Liver (tissue), 9 donors: ENCODE results near the gene BPTF. TPM values are rescaled to one million over a fixed set of nuclear protein-coding genes. Genes with fewer than 3 reads are reported as not detected.

Experiments used
- DNase-seq: peaks from one replicate; pipeline ENCODE4 v3.0.0-alpha.2; 2017; ENCODE audit warnings: low spot score
- H3K27ac ChIP-seq, 2 donors: one replicate each; pipeline ENCODE4 v1.7.0; 2013; ENCODE audit warnings: inconsistent platforms in 2 of 2, low read length in 2 of 2, control low read depth in 1 of 2, low read depth in 1 of 2, mild to moderate bottlenecking in 1 of 2
- H3K27me3 ChIP-seq, 4 donors: one replicate each; pipeline versions ENCODE4 v1.6.1 to v1.7.0; 2013; ENCODE audit warnings: low read length in 3 of 4, inconsistent platforms in 1 of 4, mild to moderate bottlenecking in 1 of 4, moderate library complexity in 1 of 4; ENCODE audit not compliant: control insufficient read depth in 4 of 4, insufficient read depth in 4 of 4
- H3K36me3 ChIP-seq, 4 donors: one replicate each; pipeline versions ENCODE4 v1.6.1 to v1.7.0; 2013; ENCODE audit warnings: low read length in 3 of 4, mild to moderate bottlenecking in 3 of 4, low read depth in 1 of 4, moderate library complexity in 1 of 4; ENCODE audit not compliant: control insufficient read depth in 4 of 4, insufficient read depth in 3 of 4
- H3K4me1 ChIP-seq, 4 donors: one replicate each; pipeline versions ENCODE4 v1.6.1 to v1.7.0; 2013; ENCODE audit warnings: low read length in 3 of 4, mild to moderate bottlenecking in 3 of 4, moderate library complexity in 1 of 4; ENCODE audit not compliant: control insufficient read depth in 4 of 4, insufficient read depth in 4 of 4
- H3K4me3 ChIP-seq, 3 donors: one replicate each; pipeline versions ENCODE4 v1.6.1 to v1.7.0; 2013; ENCODE audit warnings: low read length in 3 of 3, control low read depth in 1 of 3, low read depth in 1 of 3, mild to moderate bottlenecking in 1 of 3
- H3K9ac ChIP-seq, 2 donors: one replicate each; pipeline ENCODE4 v1.7.0; 2013; ENCODE audit warnings: low read length in 2 of 2, mild to moderate bottlenecking in 2 of 2, moderate library complexity in 2 of 2, control low read depth in 1 of 2, low read depth in 1 of 2
- H3K9me3 ChIP-seq, 4 donors: one replicate each; pipeline versions ENCODE4 v1.6.1 to v1.7.0; 2013; ENCODE audit warnings: low read length in 3 of 4; ENCODE audit not compliant: control insufficient read depth in 4 of 4
- EGR1 ChIP-seq, 2 donors: IDR thresholded peaks; 2 replicates each; pipeline ENCODE4 v1.6.1; 2016 to 2018; ENCODE audit warnings: antibody characterized with exemption in 2 of 2, low read depth in 2 of 2
- FOXA2 ChIP-seq: IDR thresholded peaks from 2 replicates; pipeline ENCODE4 v1.6.1; 2016; ENCODE audit warnings: antibody characterized with exemption
- GABPA ChIP-seq, 2 donors: IDR thresholded peaks in 1 of 2; conservative IDR thresholded peaks in 1 of 2; 2 replicates each; pipeline ENCODE4 v1.6.1; 2016; ENCODE audit warnings: antibody characterized with exemption in 2 of 2, mild to moderate bottlenecking in 1 of 2, moderate library complexity in 1 of 2
- HNF4A ChIP-seq, 2 donors: conservative IDR thresholded peaks; 2 replicates each; pipeline ENCODE4 v1.6.1; 2016; ENCODE audit warnings: antibody characterized with exemption in 2 of 2, mild to moderate bottlenecking in 2 of 2
- HNF4G ChIP-seq: IDR thresholded peaks from 2 replicates; pipeline ENCODE4 v1.6.1; 2016; ENCODE audit warnings: antibody characterized with exemption
- JUND ChIP-seq, 2 donors: IDR thresholded peaks; 2 replicates each; pipeline ENCODE4 v1.6.1; 2016; ENCODE audit warnings: antibody characterized with exemption in 2 of 2
- NR2F2 ChIP-seq: IDR thresholded peaks from 2 replicates; pipeline ENCODE4 v1.6.1; 2016; ENCODE audit warnings: antibody characterized with exemption
- RXRA ChIP-seq, 2 donors: IDR thresholded peaks; 2 replicates each; pipeline ENCODE4 v1.6.1; 2017 to 2018; ENCODE audit warnings: antibody characterized with exemption in 2 of 2, mild to moderate bottlenecking in 1 of 2
- SP1 ChIP-seq: IDR thresholded peaks from 2 replicates; pipeline ENCODE4 v1.6.1; 2018; ENCODE audit warnings: antibody characterized with exemption, mild to moderate bottlenecking
- TAF1 ChIP-seq: conservative IDR thresholded peaks from 2 replicates; pipeline ENCODE4 v1.6.1; 2016; ENCODE audit warnings: antibody characterized with exemption, mild to moderate bottlenecking
- YY1 ChIP-seq: IDR thresholded peaks from 2 replicates; pipeline ENCODE4 v1.6.1; 2016; ENCODE audit warnings: antibody characterized with exemption, mild to moderate bottlenecking
- polyA plus RNA-seq, 2 donors: library from polyadenylated mRNA; stranded (reverse) in 1 of 2; unstranded in 1 of 2; fragments of 200-250 nt in 1 of 2; fragments of >200 nt in 1 of 2; fragmentation: Nextera tagmentation in 1 of 2; extraction: Ambion mirVana in 1 of 2; gene quantifications; one replicate each; pipeline versions ENCODE4 v1.2.1 to v1.2.3, GENCODE V29; 2013 to 2015
- total RNA-seq, 2 donors: library from RNA; depleted of rRNA; stranded (reverse); fragments of >200 nt; gene quantifications; one replicate each; pipeline ENCODE4 v1.2.3, GENCODE V29; 2014
- TF ChIP-seq, protein P1 (sequence below): IDR thresholded peaks from 2 replicates; pipeline ENCODE4 v1.6.1; 2016; ENCODE audit warnings: antibody characterized with exemption, mild to moderate bottlenecking
- TF ChIP-seq, protein P2 (sequence below): IDR thresholded peaks from 2 replicates; pipeline ENCODE4 v1.6.1; 2016; ENCODE audit warnings: antibody characterized with exemption
- TF ChIP-seq, protein P3 (sequence below): fragments of 150-350 bp; IDR thresholded peaks from 2 replicates; pipeline ENCODE4 v1.5.1; 2017; ENCODE audit warnings: improper control_type of control experiment, low read depth, low read length; ENCODE audit not compliant: missing input control
- donor health status: healthy.
- donor health status: healthy.
- donor health status: healthy.
- donor health status: healthy.
- donor health status: healthy.

BPTF gene
- total and polyA plus RNA-seq, 4 donors, result 8.1 to 51.7 (median 29.5) TPM

DNA sequence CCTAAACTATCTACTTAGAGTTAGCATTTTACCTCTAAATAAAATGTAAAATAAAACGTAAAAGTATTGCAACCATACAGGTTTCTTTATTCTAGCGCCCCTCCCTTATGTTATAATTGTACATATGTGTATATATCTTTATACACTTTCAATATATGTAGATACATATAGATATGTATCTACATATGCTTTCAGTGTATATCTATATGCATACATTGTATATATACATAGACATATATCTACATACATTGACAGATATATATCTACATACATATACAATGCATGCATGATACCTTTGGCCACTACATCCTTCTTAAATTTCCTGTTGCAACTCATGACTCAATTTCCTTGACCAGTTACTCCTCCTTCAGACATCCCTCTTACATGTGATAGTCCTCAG, 16.7 kb downstream of the BPTF start (continued):
- TF ChIP-seq, protein P1, sequence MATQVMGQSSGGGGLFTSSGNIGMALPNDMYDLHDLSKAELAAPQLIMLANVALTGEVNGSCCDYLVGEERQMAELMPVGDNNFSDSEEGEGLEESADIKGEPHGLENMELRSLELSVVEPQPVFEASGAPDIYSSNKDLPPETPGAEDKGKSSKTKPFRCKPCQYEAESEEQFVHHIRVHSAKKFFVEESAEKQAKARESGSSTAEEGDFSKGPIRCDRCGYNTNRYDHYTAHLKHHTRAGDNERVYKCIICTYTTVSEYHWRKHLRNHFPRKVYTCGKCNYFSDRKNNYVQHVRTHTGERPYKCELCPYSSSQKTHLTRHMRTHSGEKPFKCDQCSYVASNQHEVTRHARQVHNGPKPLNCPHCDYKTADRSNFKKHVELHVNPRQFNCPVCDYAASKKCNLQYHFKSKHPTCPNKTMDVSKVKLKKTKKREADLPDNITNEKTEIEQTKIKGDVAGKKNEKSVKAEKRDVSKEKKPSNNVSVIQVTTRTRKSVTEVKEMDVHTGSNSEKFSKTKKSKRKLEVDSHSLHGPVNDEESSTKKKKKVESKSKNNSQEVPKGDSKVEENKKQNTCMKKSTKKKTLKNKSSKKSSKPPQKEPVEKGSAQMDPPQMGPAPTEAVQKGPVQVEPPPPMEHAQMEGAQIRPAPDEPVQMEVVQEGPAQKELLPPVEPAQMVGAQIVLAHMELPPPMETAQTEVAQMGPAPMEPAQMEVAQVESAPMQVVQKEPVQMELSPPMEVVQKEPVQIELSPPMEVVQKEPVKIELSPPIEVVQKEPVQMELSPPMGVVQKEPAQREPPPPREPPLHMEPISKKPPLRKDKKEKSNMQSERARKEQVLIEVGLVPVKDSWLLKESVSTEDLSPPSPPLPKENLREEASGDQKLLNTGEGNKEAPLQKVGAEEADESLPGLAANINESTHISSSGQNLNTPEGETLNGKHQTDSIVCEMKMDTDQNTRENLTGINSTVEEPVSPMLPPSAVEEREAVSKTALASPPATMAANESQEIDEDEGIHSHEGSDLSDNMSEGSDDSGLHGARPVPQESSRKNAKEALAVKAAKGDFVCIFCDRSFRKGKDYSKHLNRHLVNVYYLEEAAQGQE, result no peak
- TF ChIP-seq EGR1 (IDR thresholded peaks at IDR 0.05; ENCODE audit: low read depth in 2 of 2) (no peak), NR2F2 (no peak)

- DNase-seq, result no peak
- Histone ChIP-seq H3K9ac (no peak overlapping the region), H3K36me3 (peaks cover 0 to 2% (median 0%) of the 10 kb centered on the region in 4 donors), H3K27ac (no peak overlapping the region), H3K9me3 (no peaks in the 10 kb centered on the region), H3K4me1 (peaks cover 0 to 4% (median 0%) of the 10 kb centered on the region in 4 donors), H3K27me3 (no peaks in the 10 kb centered on the region), H3K4me3 (no peak overlapping the region)
- TF ChIP-seq, protein P1, result no peak
- TF ChIP-seq HNF4A (conservative IDR thresholded peaks at IDR 0.05), result no peak
- TF ChIP-seq SP1, result no peak
- no peak for TF ChIP-seq FOXA2
- no peak for TF ChIP-seq YY1
- no peak for TF ChIP-seq TAF1
- TF ChIP-seq, protein P2, sequence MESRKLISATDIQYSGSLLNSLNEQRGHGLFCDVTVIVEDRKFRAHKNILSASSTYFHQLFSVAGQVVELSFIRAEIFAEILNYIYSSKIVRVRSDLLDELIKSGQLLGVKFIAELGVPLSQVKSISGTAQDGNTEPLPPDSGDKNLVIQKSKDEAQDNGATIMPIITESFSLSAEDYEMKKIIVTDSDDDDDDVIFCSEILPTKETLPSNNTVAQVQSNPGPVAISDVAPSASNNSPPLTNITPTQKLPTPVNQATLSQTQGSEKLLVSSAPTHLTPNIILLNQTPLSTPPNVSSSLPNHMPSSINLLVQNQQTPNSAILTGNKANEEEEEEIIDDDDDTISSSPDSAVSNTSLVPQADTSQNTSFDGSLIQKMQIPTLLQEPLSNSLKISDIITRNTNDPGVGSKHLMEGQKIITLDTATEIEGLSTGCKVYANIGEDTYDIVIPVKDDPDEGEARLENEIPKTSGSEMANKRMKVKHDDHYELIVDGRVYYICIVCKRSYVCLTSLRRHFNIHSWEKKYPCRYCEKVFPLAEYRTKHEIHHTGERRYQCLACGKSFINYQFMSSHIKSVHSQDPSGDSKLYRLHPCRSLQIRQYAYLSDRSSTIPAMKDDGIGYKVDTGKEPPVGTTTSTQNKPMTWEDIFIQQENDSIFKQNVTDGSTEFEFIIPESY, result no peak
- TF ChIP-seq RXRA (IDR thresholded peaks at IDR 0.05), result no peak
- TF ChIP-seq NR2F2, result no peak
- TF ChIP-seq JUND (IDR thresholded peaks at IDR 0.05), result no peak
- no peak for TF ChIP-seq HNF4G
- TF ChIP-seq, protein P3, sequence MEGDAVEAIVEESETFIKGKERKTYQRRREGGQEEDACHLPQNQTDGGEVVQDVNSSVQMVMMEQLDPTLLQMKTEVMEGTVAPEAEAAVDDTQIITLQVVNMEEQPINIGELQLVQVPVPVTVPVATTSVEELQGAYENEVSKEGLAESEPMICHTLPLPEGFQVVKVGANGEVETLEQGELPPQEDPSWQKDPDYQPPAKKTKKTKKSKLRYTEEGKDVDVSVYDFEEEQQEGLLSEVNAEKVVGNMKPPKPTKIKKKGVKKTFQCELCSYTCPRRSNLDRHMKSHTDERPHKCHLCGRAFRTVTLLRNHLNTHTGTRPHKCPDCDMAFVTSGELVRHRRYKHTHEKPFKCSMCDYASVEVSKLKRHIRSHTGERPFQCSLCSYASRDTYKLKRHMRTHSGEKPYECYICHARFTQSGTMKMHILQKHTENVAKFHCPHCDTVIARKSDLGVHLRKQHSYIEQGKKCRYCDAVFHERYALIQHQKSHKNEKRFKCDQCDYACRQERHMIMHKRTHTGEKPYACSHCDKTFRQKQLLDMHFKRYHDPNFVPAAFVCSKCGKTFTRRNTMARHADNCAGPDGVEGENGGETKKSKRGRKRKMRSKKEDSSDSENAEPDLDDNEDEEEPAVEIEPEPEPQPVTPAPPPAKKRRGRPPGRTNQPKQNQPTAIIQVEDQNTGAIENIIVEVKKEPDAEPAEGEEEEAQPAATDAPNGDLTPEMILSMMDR, result no peak
- TF ChIP-seq GABPA (IDR thresholded peaks at IDR 0.05 in 1 of 2, conservative IDR thresholded peaks at IDR 0.05 in 1 of 2), result no peak
- TF ChIP-seq EGR1 (IDR thresholded peaks at IDR 0.05; ENCODE audit: low read depth in 2 of 2), result no peak
These were observed 17.3 kb downstream of the BPTF start for GRCh38 chr17:67842648-67843047.
